PC-3 (cell line): ENCODE measurements around the gene GP2. TPM values are rescaled to one million over a fixed set of nuclear protein-coding genes. Genes with fewer than 3 reads are reported as not detected.

Experiments
- ATAC-seq: fragments of 200-7000 bp; cut with Tn5 transposase; 2 replicates; pipeline ENCODE4 v1.9.1; 2020; ENCODE audit warnings: mild to moderate bottlenecking, moderate library complexity
- BruUV-seq: library from RNA; stranded (reverse); fragments of 400-500 nt; replicated peaks from 2 replicates; lab custom pipeline; 2021; lab: Mats Ljungman, UMichigan
- CTCF ChIA-PET: fragments of 300-600 bp; sonication (Branson Sonifier 250); formaldehyde crosslinking; loops from one replicate; lab custom pipeline; 2022; ENCODE audit warnings: antibody characterized with exemption; lab: Charles Lee
- POLR2A ChIA-PET: fragments of 300-600 bp; sonication (Branson Sonifier 250); formaldehyde crosslinking; loops from one replicate; lab custom pipeline; 2022; ENCODE audit warnings: antibody characterized with exemption; ENCODE audit not compliant: unreplicated experiment; lab: Charles Lee
- DNase-seq: peaks from one replicate; pipeline ENCODE4 v3.0.0-alpha.2; 2015
- H2AFZ ChIP-seq: fragments of 300-600 bp; sonication (generic); 2 replicates; pipeline ENCODE4 v1.6.0; 2016; ENCODE audit warnings: antibody characterized with exemption, low read length
- H3F3A ChIP-seq: fragments of 300-600 bp; sonication (generic); one replicate; pipeline ENCODE4 v1.6.0; 2017; ENCODE audit warnings: antibody characterized with exemption, low read length, control low read depth, mild to moderate bottlenecking; ENCODE audit not compliant: unreplicated experiment
- H3K27ac ChIP-seq: fragments of 300-600 bp; sonication (generic); 2 replicates; pipeline ENCODE4 v1.5.1; 2016; ENCODE audit warnings: mild to moderate bottlenecking, low read length
- H3K27me3 ChIP-seq: fragments of 300-600 bp; sonication (generic); 2 replicates; pipeline ENCODE4 v1.6.1; 2016; ENCODE audit warnings: low read length, mixed read lengths
- H3K36me3 ChIP-seq: fragments of 300-600 bp; sonication (generic); 2 replicates; pipeline ENCODE4 v1.6.1; 2016; ENCODE audit warnings: low read depth, mixed run types, low read length, mixed read lengths
- H3K4me1 ChIP-seq: fragments of 300-600 bp; sonication (generic); 2 replicates; pipeline ENCODE4 v1.5.1; 2016; ENCODE audit warnings: low read length; ENCODE audit not compliant: insufficient read depth
- H3K4me2 ChIP-seq: fragments of 300-600 bp; sonication (generic); 2 replicates; pipeline ENCODE4 v1.6.0; 2016; ENCODE audit warnings: low read length
- H3K4me3 ChIP-seq: fragments of 300-600 bp; sonication (generic); 2 replicates; pipeline ENCODE4 v1.5.1; 2016; ENCODE audit warnings: mild to moderate bottlenecking, low read length, mixed read lengths
- H3K79me2 ChIP-seq: fragments of 300-600 bp; sonication (generic); 2 replicates; pipeline ENCODE4 v1.6.1; 2017; ENCODE audit warnings: low read length, mixed read lengths
- H3K9ac ChIP-seq: fragments of 300-600 bp; sonication (generic); 2 replicates; pipeline ENCODE4 v1.6.0; 2016; ENCODE audit warnings: mild to moderate bottlenecking, low read length
- H3K9me2 ChIP-seq: fragments of 300-600 bp; sonication (generic); replicated peaks from 2 replicates; pipeline ENCODE4 v1.6.1; 2016; ENCODE audit warnings: mixed run types, low read length, mixed read lengths
- H3K9me3 ChIP-seq: fragments of 300-600 bp; sonication (generic); 2 replicates; pipeline ENCODE4 v1.6.1; 2016; ENCODE audit warnings: low read length, mixed read lengths
- H4K20me1 ChIP-seq: fragments of 300-600 bp; sonication (generic); 2 replicates; pipeline ENCODE4 v1.6.1; 2016; ENCODE audit warnings: low read length, mixed read lengths
- EZH2 ChIP-seq: fragments of 300-600 bp; sonication (generic); IDR thresholded peaks from one replicate; pipeline ENCODE4 v1.6.1; 2017; ENCODE audit warnings: antibody characterized with exemption, mild to moderate bottlenecking, low read length; ENCODE audit not compliant: unreplicated experiment
- EZH2phosphoT487 ChIP-seq: fragments of 300-600 bp; sonication (generic); IDR thresholded peaks from 2 replicates; pipeline ENCODE4 v1.6.1; 2018; ENCODE audit warnings: mild to moderate bottlenecking, antibody characterized with exemption, low read length, borderline replicate concordance
- intact Hi-C: fragments of 100-400 bp; cut with micrococcal nuclease; formaldehyde crosslinking; loops from 2 replicates; pipeline ENCODE4 v1.9.0; 2023
- total RNA-seq: library from RNA; depleted of rRNA; stranded (reverse); fragments of >200 nt; gene quantifications from 2 replicates; pipeline ENCODE4 v1.2.3, GENCODE V29; 2014
- TF ChIP-seq, protein P1 (sequence below): fragments of 300-600 bp; sonication (generic); conservative IDR thresholded peaks from 2 replicates; pipeline ENCODE4 v1.5.1; 2017; ENCODE audit warnings: antibody characterized with exemption, low read depth, mild to moderate bottlenecking, low read length

The GP2 gene
- total RNA-seq, 1 experiment from 2014 or later = not detected

DNA sequence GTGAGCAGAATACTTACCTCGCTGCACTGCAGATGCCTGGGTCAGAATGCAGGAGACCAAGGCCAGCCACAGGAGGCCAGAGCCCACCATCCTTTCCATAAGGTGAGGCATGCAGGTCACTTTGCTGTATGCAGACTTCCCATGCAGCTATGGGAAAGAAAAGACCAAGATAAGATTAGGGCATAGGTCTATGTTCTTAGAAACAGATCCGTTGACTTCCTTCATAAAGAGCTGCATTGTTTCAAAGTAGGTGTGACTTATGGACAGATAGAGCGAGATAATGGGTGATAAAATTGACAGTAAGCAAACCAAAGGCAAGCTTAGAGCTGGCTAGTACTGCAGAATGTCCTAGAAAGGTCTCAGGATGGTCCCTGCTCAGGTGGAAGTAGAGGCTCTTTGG, 992 bp downstream of the GP2 start:
- no peak overlapping the region for H3K4me2 ChIP-seq
- BruUV-seq = no TSS peak
- no peaks in the 10 kb centered on the region for H3K27me3 ChIP-seq
- no peak overlapping the region for H3K4me3 ChIP-seq
- ATAC-seq = no peak
- H3K27ac ChIP-seq = no peak overlapping the region
- no peaks in the 10 kb centered on the region for H3K4me1 ChIP-seq
- no peaks in the 10 kb centered on the region for H3F3A ChIP-seq
- no peaks in the 10 kb centered on the region for H3K79me2 ChIP-seq
- CTCF ChIA-PET = no interaction called here
- H3K9me3 ChIP-seq = no peaks in the 10 kb centered on the region
- no peaks in the 10 kb centered on the region for H3K9me2 ChIP-seq
- no peaks in the 10 kb centered on the region for H3K36me3 ChIP-seq
- intact Hi-C loops = no loop called here
- TF ChIP-seq EZH2phosphoT487 (no peak), EZH2 (no peak)
- TF ChIP-seq, protein P1, sequence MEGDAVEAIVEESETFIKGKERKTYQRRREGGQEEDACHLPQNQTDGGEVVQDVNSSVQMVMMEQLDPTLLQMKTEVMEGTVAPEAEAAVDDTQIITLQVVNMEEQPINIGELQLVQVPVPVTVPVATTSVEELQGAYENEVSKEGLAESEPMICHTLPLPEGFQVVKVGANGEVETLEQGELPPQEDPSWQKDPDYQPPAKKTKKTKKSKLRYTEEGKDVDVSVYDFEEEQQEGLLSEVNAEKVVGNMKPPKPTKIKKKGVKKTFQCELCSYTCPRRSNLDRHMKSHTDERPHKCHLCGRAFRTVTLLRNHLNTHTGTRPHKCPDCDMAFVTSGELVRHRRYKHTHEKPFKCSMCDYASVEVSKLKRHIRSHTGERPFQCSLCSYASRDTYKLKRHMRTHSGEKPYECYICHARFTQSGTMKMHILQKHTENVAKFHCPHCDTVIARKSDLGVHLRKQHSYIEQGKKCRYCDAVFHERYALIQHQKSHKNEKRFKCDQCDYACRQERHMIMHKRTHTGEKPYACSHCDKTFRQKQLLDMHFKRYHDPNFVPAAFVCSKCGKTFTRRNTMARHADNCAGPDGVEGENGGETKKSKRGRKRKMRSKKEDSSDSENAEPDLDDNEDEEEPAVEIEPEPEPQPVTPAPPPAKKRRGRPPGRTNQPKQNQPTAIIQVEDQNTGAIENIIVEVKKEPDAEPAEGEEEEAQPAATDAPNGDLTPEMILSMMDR = no peak
- no peak overlapping the region for H3K9ac ChIP-seq
- DNase-seq = no peak
- no peak overlapping the region for H2AFZ ChIP-seq
- POLR2A ChIA-PET = no interaction called here
- no peaks in the 10 kb centered on the region for H4K20me1 ChIP-seq

DNA sequence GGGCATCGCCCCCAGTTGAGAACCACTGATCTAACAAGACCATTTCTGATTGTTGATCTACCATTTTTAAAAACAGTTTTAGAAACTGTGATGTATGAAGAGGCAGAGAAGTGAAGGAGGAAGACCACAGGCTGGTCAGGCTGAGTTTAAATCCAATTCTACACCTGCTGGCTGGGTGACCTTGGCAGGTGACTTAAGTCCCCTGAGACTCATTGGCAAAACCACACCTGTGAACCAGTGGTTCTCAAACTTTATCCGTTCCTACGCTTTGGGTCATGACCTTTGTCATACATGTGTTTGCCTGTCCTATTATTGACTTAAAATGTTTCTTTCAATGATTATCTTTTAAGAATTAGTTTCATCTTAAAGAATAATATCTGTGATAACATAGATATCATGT, 2.3 kb downstream of the GP2 start:
- no peaks in the 10 kb centered on the region for H3K79me2 ChIP-seq
- CTCF ChIA-PET = no interaction called here
- H3K36me3 ChIP-seq = no peaks in the 10 kb centered on the region
- ATAC-seq (no peak), DNase-seq (no peak)
- H3K27ac ChIP-seq = no peak overlapping the region
- H3K9me2 ChIP-seq = no peaks in the 10 kb centered on the region
- H3K27me3 ChIP-seq = no peaks in the 10 kb centered on the region
- TF ChIP-seq EZH2phosphoT487 (no peak), EZH2 (no peak)
- TF ChIP-seq, protein P1 = no peak
- BruUV-seq = no TSS peak
- no peaks in the 10 kb centered on the region for H3F3A ChIP-seq
- H3K4me2 ChIP-seq = no peak overlapping the region
- no peak overlapping the region for H2AFZ ChIP-seq
- no peaks in the 10 kb centered on the region for H3K9me3 ChIP-seq
- intact Hi-C loops = no loop called here
- no peaks in the 10 kb centered on the region for H3K4me1 ChIP-seq
- H3K4me3 ChIP-seq = no peak overlapping the region
- H4K20me1 ChIP-seq = no peaks in the 10 kb centered on the region
- POLR2A ChIA-PET = no interaction called here
- no peak overlapping the region for H3K9ac ChIP-seq

DNA sequence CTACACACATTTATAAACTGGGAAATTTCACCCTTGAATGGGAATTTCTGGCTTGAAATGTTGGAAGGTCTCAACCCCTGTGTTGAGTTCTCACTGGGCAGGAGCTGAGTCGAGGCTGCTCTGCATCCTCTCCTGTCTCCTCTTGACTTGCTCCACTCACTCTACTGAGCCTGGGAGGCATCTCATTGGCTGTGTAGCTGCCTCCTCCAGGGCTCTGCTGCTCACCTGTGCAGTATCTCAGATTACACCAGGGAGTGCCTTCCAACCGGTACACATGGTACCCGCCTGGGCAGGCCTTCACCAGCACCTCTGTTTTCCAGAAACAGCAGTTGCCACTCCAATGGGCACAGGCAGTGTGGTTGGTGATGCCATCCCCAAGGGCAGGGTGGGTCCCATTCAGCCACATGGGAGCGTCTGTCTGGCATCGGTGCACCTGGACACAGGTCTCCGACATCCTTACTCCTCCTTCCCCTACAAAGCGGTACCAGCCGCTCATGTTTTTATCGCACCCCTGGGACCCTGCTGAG, 3.7 kb downstream of the GP2 start:
- no peaks in the 10 kb centered on the region for H4K20me1 ChIP-seq
- no peaks in the 10 kb centered on the region for H3K4me1 ChIP-seq
- H3K9ac ChIP-seq = no peak overlapping the region
- no peaks in the 10 kb centered on the region for H3K9me2 ChIP-seq
- H3K27ac ChIP-seq = no peak overlapping the region
- H2AFZ ChIP-seq = no peak overlapping the region
- ChIA-PET CTCF (no interaction called here), POLR2A (no interaction called here)
- TF ChIP-seq, protein P1 = no peak
- TF ChIP-seq EZH2phosphoT487 = no peak
- TF ChIP-seq EZH2 = no peak
- ATAC-seq = no peak
- H3K27me3 ChIP-seq = no peaks in the 10 kb centered on the region
- no peaks in the 10 kb centered on the region for H3F3A ChIP-seq
- no peak overlapping the region for H3K4me2 ChIP-seq
- DNase-seq = no peak
- no peak overlapping the region for H3K4me3 ChIP-seq
- no TSS peak for BruUV-seq
- intact Hi-C loops = no loop called here
- no peaks in the 10 kb centered on the region for H3K79me2 ChIP-seq
- no peaks in the 10 kb centered on the region for H3K36me3 ChIP-seq
- no peaks in the 10 kb centered on the region for H3K9me3 ChIP-seq
